GM23248 (cell line): ENCODE results near the gene ZSWIM9.

ENCODE experiments used
- EZH2 ChIP-seq: fragments of 200-600 bp; sonication (generic); IDR thresholded peaks from 2 replicates; pipeline ENCODE4 v1.6.1; 2018; ENCODE audit warnings: antibody characterized with exemption, mild to moderate bottlenecking; ENCODE audit not compliant: insufficient read depth, poor library complexity, severe bottlenecking
- EZH2phosphoT487 ChIP-seq: fragments of 200-600 bp; sonication (generic); IDR thresholded peaks from 2 replicates; pipeline ENCODE4 v1.6.1; 2018; ENCODE audit warnings: antibody characterized with exemption, moderate library complexity, mild to moderate bottlenecking, low read depth; ENCODE audit not compliant: insufficient read depth

DNA sequence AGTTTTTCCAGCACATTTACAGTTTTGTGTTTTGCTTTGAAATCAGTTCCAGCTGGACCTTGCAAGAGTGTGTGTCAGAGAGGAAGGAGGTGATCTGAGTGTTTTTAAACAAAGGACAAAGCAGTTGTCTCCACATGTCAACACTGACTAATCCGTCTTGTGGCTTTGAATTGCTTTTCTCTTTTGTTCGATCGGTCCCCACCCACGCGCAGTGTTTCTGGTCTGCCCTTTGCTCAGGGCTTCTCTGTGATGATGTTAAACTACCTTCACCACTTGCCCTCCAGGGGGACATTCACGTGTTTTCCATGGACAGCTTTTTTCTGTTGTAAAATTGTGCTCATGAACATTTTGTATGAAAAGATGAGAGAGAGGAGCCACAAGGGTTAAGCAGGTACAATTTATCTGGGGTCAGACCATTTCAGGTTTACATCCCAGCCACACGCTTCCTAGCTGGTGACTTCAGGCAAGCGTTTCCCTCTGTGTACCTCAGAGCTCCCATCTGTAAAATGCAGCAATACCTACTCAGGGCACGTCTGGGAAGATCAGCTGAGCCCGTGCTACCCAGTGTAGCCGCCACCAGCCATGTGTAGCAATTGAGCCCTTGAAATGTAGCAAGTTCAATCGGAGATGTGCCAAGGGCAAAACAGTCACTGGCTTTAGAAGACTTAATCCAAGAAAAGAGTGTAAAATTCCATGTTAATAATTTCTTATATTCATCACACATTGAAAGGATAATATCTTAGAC is 46.4 kb upstream of the ZSWIM9 start:
- TF ChIP-seq EZH2: no peak
- no peak for TF ChIP-seq EZH2phosphoT487
